ENCODE measurements around the gene C16orf96. TPM values are rescaled to one million over a fixed set of nuclear protein-coding genes. Genes with fewer than 3 reads are reported as not detected.

Gene C16orf96
- total and polyA plus RNA-seq, 7 donors, result 0.04 to 0.32 (median 0.06) TPM; not detected in 3

GRCh38 chr16:4616047-4616811 lies 60.1 kb downstream of the C16orf96 start:
- peaks cover 42% of the 10 kb centered on the region for H3K4me1 ChIP-seq
- ATAC-seq (peak; percentile 84 to 90 (median 86)), DNase-seq (peak; percentile 99 to 100)
- peak overlapping the region; percentile 97 for H3K27ac ChIP-seq
- H3K4me3 ChIP-seq, result peak overlapping the region; percentile 80
- no peaks in the 10 kb centered on the region for H3K36me3 ChIP-seq (ENCODE audit: insufficient read depth in 1 of 2, low read depth in 1 of 2)
- H3K9me3 ChIP-seq, result no peaks in the 10 kb centered on the region
- H3K27me3 ChIP-seq (ENCODE audit: insufficient read depth in 3 of 3, low read length in 2 of 3), result no peaks in the 10 kb centered on the region
- intact Hi-C loops (cut with DNase I), result no loop called here
- WGBS, 3 donors, result 0 to 1% (median 0%) methylated on average over 50 to 57 of the region's 57 CpGs
- peak; percentile 38 for TF ChIP-seq CTCF (IDR thresholded peaks at IDR 0.05)

GRCh38 chr16:4617880-4618279 lies 61.7 kb downstream of the C16orf96 start:
- no peaks in the 10 kb centered on the region for H3K9me3 ChIP-seq
- no peaks in the 10 kb centered on the region for H3K36me3 ChIP-seq (ENCODE audit: insufficient read depth in 1 of 2, low read depth in 1 of 2)
- WGBS, 3 donors, result 57 to 83% (median 67%) methylated on average over 8 of the region's 8 CpGs
- peak overlapping the region; percentile 69 for H3K4me3 ChIP-seq
- DNase-seq, result no peak
- H3K27me3 ChIP-seq (ENCODE audit: insufficient read depth in 3 of 3, low read length in 2 of 3), result no peaks in the 10 kb centered on the region
- peak overlapping the region; percentile 97 for H3K27ac ChIP-seq
- H3K4me1 ChIP-seq, result peaks cover 27% of the 10 kb centered on the region
- no peak for TF ChIP-seq CTCF (IDR thresholded peaks at IDR 0.05)
- no peak for ATAC-seq
- intact Hi-C loops (cut with DNase I), result no loop called here

- Histone ChIP-seq H3K4me1 (peaks cover 25% of the 10 kb centered on the region), H3K27me3 (ENCODE audit: insufficient read depth in 3 of 3, low read length in 2 of 3) (no peaks in the 10 kb centered on the region), H3K9me3 (no peaks in the 10 kb centered on the region), H3K4me3 (peak overlapping the region; percentile 69), H3K27ac (peak overlapping the region; percentile 97), H3K36me3 (ENCODE audit: insufficient read depth in 1 of 2, low read depth in 1 of 2) (no peaks in the 10 kb centered on the region)
- TF ChIP-seq CTCF (IDR thresholded peaks at IDR 0.05), result no peak
- intact Hi-C loops (cut with DNase I), result no loop called here
- WGBS, 3 donors, result 71 to 79% (median 74%) methylated on average over 8 of the region's 8 CpGs
- no peak for DNase-seq
- ATAC-seq, result no peak
Observed at GRCh38 chr16:4618645-4619418, 62.7 kb downstream of the C16orf96 start.

- Histone ChIP-seq H3K4me1 (peaks cover 22% of the 10 kb centered on the region), H3K27ac (peak overlapping the region; percentile 96), H3K36me3 (ENCODE audit: insufficient read depth in 1 of 2, low read depth in 1 of 2) (no peaks in the 10 kb centered on the region), H3K27me3 (ENCODE audit: insufficient read depth in 3 of 3, low read length in 2 of 3) (no peaks in the 10 kb centered on the region), H3K9me3 (no peaks in the 10 kb centered on the region), H3K4me3 (peak overlapping the region; percentile 94)
- no peak for DNase-seq
- intact Hi-C loops (cut with DNase I), result no loop called here
- no peak for TF ChIP-seq CTCF (IDR thresholded peaks at IDR 0.05)
- 78 to 81% (median 79%) methylated on average over 7 of the region's 7 CpGs for WGBS, 3 donors
- ATAC-seq, result no peak
Observed at GRCh38 chr16:4623593-4623992, 67.5 kb downstream of the C16orf96 start.

Data from psoas muscle (tissue), 8 donors.